Activated B cell treated with CpG ODN at 0.5 μM for 24 hours (primary cell): ENCODE measurements around the gene NEMP2. TPM values are rescaled to one million over a fixed set of nuclear protein-coding genes. Genes with fewer than 3 reads are reported as not detected.

ENCODE experiments used
- ATAC-seq: fragments of 200-7000 bp; cut with Tn5 transposase; one replicate; pipeline ENCODE4 v1.10.0; 2021; ENCODE audit warnings: low read depth, mild to moderate bottlenecking, moderate library complexity
- CTCF ChIA-PET: fragments of 350-600 bp; sonication (Branson Sonifier 250); formaldehyde crosslinking; loops from one replicate; lab custom pipeline; 2021; ENCODE audit warnings: antibody characterized with exemption; lab: Charles Lee
- POLR2A ChIA-PET: fragments of 350-600 bp; sonication (Branson Sonifier 250); formaldehyde crosslinking; loops from one replicate; lab custom pipeline; 2021; ENCODE audit warnings: antibody characterized with exemption; lab: Charles Lee
- DNase-seq: peaks from one replicate; pipeline ENCODE4 v3.0.0; 2022
- H3K27ac Mint-ChIP-seq: one replicate; pipeline ENCODE4 v1.8.0; 2020; ENCODE audit warnings: mixed read lengths
- H3K27me3 Mint-ChIP-seq: one replicate; pipeline ENCODE4 v1.8.0; 2021; ENCODE audit warnings: mixed read lengths
- H3K36me3 Mint-ChIP-seq: one replicate; pipeline ENCODE4 v1.8.0; 2021; ENCODE audit warnings: low read depth, mixed read lengths
- H3K4me1 Mint-ChIP-seq: one replicate; pipeline ENCODE4 v1.8.0; 2021; ENCODE audit warnings: mixed read lengths
- H3K4me3 Mint-ChIP-seq: one replicate; pipeline ENCODE4 v1.8.0; 2020; ENCODE audit warnings: mild to moderate bottlenecking, mixed read lengths
- H3K9me3 Mint-ChIP-seq: one replicate; pipeline ENCODE4 v1.8.0; 2020; ENCODE audit warnings: mixed read lengths
- CTCF ChIP-seq: fragments of 200-600 bp; IDR thresholded peaks from one replicate; pipeline ENCODE4 v1.8.0; 2022; ENCODE audit warnings: antibody characterized with exemption, mild to moderate bottlenecking
- intact Hi-C: fragments of 100-400 bp; cut with micrococcal nuclease; formaldehyde crosslinking; loops from one replicate; pipeline ENCODE4 v1.15.1; 2024
- total RNA-seq: library from RNA; stranded (reverse); gene quantifications from 2 replicates; pipeline ENCODE4 v1.2.3, GENCODE V29; 2022

Gene NEMP2
- total RNA-seq, 1 donor from 2014 or later: 14.2 TPM

- H3K27ac Mint-ChIP-seq: no peak overlapping the region
Observed at GRCh38 chr2:190575263-190575662, 40.7 kb upstream of the NEMP2 start.

GRCh38 chr2:190574169-190574568, 39.6 kb upstream of the NEMP2 start:
- Mint-ChIP-seq H3K9me3 (no peaks in the 10 kb centered on the region), H3K36me3 (no peaks in the 10 kb centered on the region), H3K4me3 (no peak overlapping the region), H3K27me3 (no peaks in the 10 kb centered on the region), H3K4me1 (peaks cover 3% of the 10 kb centered on the region), H3K27ac (no peak overlapping the region)
- TF ChIP-seq CTCF: no peak
- DNase-seq (no peak), ATAC-seq (no peak)
- ChIA-PET CTCF (interaction anchor here (0.7 kb wide), 1 partner anchor 9 kb away, joined by 3 read pairs; no protein-coding TSS in a partner anchor), POLR2A (no interaction called here)
- intact Hi-C loops: no loop called here

More at GRCh38 chr2:190575263-190575662, 40.7 kb upstream of the NEMP2 start:
- DNase-seq: no peak
- Mint-ChIP-seq H3K9me3 (no peaks in the 10 kb centered on the region), H3K27me3 (no peaks in the 10 kb centered on the region), H3K4me1 (peaks cover 3% of the 10 kb centered on the region), H3K4me3 (no peak overlapping the region), H3K36me3 (no peaks in the 10 kb centered on the region)
- POLR2A ChIA-PET: no interaction called here
- CTCF ChIA-PET: no interaction called here
- no peak for ATAC-seq
- intact Hi-C loops: no loop called here
- no peak for TF ChIP-seq CTCF

- ChIA-PET CTCF (no interaction called here), POLR2A (no interaction called here)
- Mint-ChIP-seq H3K27me3 (no peaks in the 10 kb centered on the region), H3K36me3 (peaks cover 4% of the 10 kb centered on the region), H3K4me1 (no peaks in the 10 kb centered on the region), H3K9me3 (peaks cover 5% of the 10 kb centered on the region), H3K27ac (no peak overlapping the region), H3K4me3 (no peak overlapping the region)
- ATAC-seq (no peak), DNase-seq (no peak)
- no peak for TF ChIP-seq CTCF
- intact Hi-C loops: no loop called here
Observed at GRCh38 chr2:190572246-190572645, 37.7 kb upstream of the NEMP2 start.

- Mint-ChIP-seq H3K4me1 (no peaks in the 10 kb centered on the region), H3K4me3 (no peak overlapping the region), H3K27ac (peak overlapping the region; percentile 54), H3K9me3 (peaks cover 9% of the 10 kb centered on the region), H3K36me3 (peaks cover 4% of the 10 kb centered on the region), H3K27me3 (no peaks in the 10 kb centered on the region)
- intact Hi-C loops: no loop called here
- no peak for TF ChIP-seq CTCF
- ChIA-PET CTCF (no interaction called here), POLR2A (no interaction called here)
- DNase-seq (no peak), ATAC-seq (no peak)
Observed at GRCh38 chr2:190571686-190572085, 37.2 kb upstream of the NEMP2 start.

GRCh38 chr2:190570871-190571270, 36.3 kb upstream of the NEMP2 start:
- POLR2A ChIA-PET: interaction anchor here (0.7 kb wide), 1 partner anchor 77 kb away, joined by 4 read pairs; no protein-coding TSS in a partner anchor
- ATAC-seq: no peak

More at GRCh38 chr2:190570871-190571270, 36.3 kb upstream of the NEMP2 start:
- no peak overlapping the region for H3K4me3 Mint-ChIP-seq
- peaks cover 12% of the 10 kb centered on the region for H3K9me3 Mint-ChIP-seq
- intact Hi-C loops: no loop called here
- peaks cover 4% of the 10 kb centered on the region for H3K36me3 Mint-ChIP-seq
- H3K27me3 Mint-ChIP-seq: no peaks in the 10 kb centered on the region
- DNase-seq: no peak
- H3K4me1 Mint-ChIP-seq: no peaks in the 10 kb centered on the region
- H3K27ac Mint-ChIP-seq: no peak overlapping the region
- no peak for TF ChIP-seq CTCF
- CTCF ChIA-PET: no interaction called here
